CD4-positive, alpha-beta T cell treated with Interleukin-6 at 100 ng/mL for 8 hours (primary cell): ENCODE data around the gene DTD1.
"Not testable (repeated sequence)": the region's sequence is repeated elsewhere in the genome, so short reads cannot be mapped to it uniquely, and the experiment has no call there.

Experiments used
- DNase-seq: peaks from one replicate; pipeline ENCODE4 v3.0.0-alpha.2; 2020; ENCODE audit warnings: mixed read lengths, low spot score

The DTD1 gene

DNA sequence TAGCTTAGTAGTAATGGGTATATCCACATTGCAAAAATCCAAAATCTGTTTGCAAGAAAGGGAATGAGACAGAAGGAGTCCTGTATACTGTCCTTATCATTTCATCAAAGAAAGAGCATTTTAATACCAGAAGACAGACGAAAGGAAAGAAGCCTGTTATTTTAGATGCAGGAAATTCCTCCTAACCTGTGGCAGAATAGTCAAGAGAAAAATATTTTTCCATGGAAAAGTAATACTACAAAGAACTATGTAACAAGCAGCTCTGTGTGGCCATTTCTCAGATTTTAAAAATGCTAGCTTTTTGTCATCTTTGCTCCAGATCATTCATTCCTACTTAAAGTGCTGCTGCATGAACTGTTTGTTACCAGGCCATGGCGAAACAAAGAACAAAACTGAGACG lies 152.9 kb downstream of the DTD1 start:
- no peak for DNase-seq

DNA sequence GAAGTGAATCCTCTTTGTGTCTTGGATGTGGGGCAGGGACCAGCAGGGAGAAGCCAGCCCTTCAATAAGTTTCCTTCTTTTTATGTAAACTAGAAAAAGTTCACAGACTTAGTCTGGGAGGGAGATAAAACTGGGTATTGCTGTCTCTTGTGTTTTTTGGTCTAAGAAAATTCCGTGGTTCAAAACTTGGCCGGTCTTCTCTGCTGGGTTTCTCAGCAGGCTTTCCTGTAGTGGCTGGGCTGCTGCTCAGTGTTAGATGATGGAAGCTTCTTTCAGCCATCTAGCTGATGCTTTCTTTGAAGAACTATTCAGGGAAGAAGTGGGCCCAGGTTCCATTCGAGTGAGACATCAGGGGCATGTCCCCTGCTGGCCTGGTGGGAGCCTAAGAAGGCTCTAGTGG lies 155.0 kb downstream of the DTD1 start:
- no peak for DNase-seq

DNA sequence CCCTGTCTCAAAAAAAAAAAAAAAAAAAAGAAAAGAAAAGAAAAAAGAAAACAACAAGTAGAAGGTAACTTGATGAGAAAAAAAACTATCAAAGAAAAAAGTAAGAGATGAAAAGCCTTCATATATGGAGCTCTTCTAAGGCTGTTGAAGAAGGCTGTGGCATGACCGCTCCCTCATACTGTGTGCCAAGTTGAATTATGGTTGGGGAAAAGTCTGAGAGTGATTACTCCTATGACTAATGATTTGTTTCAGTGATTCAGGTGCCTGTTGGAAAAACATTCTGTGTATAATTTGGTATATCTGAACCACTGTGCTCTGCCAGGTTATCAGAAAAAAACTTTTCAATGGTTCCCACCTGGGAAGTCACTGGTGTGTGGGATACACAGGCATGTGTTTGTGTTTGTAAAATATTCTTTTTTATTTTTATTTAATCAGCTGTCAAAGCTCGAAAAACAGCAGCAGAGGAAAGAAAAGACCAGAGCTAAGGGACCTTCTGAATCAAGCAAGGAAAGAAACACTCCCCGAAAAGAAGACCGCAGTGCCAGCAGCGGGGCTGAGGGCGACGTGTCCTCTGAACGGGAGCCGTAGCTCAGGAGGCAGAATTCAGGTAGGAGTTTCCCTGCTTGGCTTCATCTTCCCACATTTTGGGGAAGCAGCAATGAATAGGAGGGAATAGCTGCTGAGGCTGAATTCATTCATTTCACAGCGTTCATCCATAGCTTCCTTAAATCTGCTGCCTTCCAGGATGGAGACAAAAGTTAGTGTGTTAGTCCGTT lies 156.0 kb downstream of the DTD1 start:
- no peak for DNase-seq

DNA sequence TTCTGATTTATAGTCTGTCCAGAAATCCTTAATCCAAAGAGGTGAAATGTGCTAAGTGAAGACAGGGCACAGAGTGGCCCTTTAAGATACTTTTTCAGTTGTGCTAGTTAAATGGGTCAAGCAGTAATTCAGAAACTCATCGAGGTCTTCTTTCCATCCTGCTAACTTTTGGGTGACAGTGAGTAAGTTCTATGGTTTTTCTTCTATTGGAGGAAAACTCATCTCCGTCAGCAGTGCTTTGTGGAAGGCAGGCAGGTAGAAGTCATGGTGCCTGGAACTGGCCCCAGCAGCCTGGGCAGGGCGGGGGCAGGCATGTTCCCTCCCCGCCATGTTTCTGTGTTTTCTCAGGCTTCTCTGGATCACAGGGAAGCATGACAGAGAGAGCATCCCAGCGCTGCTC lies 159.2 kb downstream of the DTD1 start:
- DNase-seq, result no peak

GRCh38 chr20:18748987-18749386 lies 161.1 kb downstream of the DTD1 start:
- DNase-seq, result no peak

- DNase-seq, result no peak
These were observed 161.7 kb downstream of the DTD1 start for GRCh38 chr20:18749528-18749927.

GRCh38 chr20:18750735-18751134 lies 162.9 kb downstream of the DTD1 start:
- DNase-seq, result no peak

DNA sequence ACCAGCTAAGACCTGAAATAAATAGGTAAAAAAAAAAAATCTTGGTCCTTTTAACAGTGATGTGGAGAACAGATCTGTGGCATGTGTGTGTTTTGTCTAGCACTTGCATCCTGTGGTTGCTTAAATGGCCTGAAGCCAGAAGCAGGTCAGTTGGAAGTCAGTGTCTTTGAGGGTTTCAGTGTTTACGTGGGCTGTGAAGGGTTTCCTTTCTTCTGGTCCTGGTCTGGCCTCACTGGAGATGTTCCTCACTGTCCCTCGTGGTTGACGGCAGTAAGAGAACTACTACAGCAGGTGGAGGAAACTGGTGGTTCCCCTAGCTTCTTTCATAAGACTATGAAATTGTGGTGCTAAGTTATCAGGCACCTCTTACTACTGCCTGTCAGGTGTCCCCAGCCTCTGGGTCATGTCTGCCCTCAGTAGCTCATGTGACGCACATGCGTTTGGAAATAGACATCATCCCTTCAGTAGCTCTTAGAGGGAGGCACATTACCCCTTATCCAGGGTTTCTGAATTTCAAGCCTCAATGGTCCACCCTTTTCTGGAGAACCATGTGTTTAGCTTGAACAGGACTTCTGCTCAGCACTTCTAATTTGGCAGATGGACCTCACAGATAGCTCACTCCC lies 166.3 kb downstream of the DTD1 start:
- no peak for DNase-seq

DNA sequence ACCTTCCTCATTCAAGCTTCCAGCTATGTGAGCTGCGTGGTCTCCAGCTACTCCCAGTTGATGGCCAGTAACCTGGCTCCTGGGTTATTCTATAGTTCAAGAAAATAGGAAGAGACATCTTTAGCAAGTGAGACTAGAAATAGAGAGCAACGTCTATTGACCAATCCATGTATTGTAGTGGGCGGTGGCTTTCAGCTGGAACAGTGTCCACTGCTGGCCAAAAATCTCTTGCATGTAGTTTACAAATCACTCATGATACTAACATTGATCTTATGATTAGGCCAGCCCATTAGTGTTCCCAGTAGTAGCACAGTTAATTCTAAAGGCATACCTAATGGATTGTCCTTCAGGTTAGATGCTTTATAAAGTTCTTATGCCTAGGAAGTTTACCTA lies 166.8 kb downstream of the DTD1 start:
- no peak for DNase-seq

DNA sequence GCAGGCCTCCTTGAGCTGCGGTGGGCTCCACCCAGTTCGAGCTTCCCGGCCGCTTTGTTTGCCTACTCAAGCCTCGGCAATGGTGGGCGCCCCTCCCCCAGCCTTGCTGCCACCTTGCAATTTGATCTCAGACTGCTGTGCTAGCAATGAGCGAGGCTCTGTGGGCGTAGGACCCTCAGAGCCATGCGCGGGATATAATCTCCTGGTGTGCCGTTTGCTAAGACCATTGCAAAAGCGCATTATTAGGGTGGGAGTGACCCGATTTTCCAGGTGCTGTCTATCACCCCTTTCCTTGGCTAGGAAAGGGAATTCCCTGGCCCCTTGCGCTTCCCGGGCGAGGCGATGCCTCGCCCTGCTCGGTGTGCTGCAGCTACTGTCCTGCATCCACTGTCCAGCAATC lies 173.0 kb downstream of the DTD1 start:
- DNase-seq, result not testable (repeated sequence)

DNA sequence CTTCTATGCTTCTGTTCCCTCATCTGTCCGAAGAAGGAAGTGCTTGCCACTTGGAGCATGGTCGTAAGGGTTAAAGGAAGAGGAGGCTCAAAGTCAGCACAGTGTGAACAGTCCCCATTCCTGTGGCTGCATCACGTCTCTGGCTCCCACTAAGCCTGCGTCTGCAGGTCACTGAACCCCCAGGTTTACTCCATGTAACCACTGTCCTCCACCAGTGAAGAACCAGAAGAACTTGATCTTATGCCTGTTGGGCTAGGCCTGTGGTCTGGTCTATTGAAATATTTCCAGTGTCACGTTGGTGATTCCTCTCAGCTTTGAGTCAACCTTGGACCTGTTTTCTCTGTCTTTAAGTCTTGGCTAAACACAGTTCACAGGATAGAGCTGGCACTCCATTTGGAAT lies 179.8 kb downstream of the DTD1 start:
- no peak for DNase-seq

DNA sequence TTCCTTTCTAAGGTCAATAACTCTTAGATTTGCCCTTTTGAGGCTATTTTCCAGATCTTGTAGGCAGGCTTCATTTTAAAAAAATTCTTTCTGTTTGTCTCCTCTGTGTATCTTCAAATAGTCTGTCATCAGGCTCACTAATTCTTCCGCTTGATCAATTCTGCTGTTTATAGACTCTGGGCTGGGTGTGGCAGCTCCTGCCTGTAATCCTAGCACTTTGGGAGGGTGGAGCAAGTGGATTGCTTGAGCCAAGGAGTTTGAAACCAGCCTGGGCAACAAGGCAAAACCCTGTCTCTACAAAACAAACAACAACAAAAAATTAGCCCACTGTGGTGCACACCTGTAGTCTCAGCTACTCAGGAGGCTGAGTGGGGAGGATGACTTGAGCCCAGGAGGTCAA lies 185.7 kb downstream of the DTD1 start:
- no peak for DNase-seq

GRCh38 chr20:18774207-18774606 lies 186.4 kb downstream of the DTD1 start:
- no peak for DNase-seq

GRCh38 chr20:18775633-18776032 lies 187.8 kb downstream of the DTD1 start:
- no peak for DNase-seq

DNA sequence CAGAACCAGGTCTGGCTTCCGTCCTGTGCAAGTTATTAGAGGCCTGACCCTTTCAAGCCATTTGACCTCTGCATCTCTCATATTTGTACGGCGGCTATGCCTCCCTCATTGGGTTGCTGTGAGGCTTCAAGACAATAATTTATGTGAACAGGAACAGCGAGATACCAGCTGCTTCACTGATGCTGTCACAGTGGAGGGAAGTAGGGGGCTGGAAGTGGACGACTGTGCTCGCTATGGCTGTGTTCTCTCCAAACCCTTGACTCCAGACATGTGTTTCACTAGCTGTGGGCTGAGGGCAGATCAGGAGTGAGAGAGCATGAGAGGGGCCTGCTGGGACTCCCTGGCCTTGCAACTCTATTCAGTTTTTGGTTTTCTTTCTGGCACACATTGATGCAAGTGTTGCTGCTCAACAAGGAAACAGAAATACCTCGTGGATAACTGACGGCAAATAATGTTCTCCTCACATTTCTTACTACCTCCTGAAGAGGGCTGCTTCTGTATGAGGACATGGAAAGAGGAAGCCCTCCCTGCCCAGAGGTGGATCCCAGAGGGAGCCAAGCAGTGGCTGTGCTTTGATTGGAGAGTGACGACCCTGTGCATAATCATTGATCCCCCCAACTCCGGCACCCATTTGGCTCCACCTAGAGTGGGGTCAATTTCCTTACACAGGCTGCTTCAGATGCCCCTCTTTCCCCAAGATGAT lies 191.0 kb downstream of the DTD1 start:
- no peak for DNase-seq

DNA sequence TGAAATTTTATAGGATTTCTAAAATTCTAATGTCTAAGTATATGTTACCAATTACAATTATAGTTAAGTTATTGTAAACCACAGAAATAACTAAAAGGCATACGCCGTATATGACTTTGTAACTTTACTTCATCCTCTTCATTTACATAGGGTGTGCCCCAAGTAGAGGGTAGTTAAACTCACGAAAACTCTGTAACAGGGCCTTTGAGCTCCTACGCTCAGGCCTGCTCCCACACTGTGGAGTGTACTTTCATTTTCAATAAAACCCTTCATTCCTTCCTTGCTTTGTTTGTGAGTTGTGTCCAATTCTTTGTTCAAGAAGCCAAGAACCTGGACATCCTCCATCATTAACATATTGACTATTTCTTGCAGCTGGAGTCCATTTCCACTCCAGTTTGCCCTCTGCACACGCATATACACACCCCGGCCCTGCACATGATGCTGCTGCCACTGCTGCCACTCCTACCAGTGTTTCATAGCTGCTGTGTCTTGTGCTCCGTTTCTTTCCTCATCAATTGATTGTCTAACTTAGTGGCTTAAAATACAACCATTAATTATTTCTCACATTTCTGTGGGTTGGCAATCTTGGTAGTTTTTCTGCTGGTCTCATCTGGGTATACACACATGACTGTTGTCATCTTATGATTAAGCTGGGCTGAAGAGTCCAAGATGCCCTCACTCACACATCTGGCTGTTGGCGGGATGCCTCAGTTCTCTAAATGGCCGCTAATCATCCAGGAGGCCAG lies 192.7 kb downstream of the DTD1 start:
- no peak for DNase-seq

GRCh38 chr20:18781509-18781908 lies 193.7 kb downstream of the DTD1 start:
- no peak for DNase-seq

- DNase-seq, result no peak
These were observed 195.6 kb downstream of the DTD1 start for GRCh38 chr20:18783385-18783959.

DNA sequence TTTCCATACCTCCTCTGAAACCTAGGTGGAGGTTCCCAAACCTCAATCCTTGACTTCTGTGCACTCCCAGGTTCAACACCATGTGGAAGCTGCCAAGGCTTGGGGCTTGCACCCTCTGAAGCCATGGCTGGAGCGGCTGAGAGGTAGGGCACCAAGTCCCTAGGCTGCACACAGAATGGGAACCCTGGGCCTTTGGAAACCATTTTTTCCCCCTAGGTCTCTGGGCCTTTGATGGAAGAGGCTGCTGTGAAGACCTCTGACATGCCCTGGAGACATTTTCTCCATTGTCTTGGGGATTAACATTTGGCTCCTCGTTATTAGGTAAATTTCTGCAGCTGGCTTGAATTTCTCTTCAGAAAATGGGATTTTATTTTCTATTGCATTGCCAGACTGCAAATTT lies 199.2 kb downstream of the DTD1 start:
- not testable (repeated sequence) for DNase-seq

DNA sequence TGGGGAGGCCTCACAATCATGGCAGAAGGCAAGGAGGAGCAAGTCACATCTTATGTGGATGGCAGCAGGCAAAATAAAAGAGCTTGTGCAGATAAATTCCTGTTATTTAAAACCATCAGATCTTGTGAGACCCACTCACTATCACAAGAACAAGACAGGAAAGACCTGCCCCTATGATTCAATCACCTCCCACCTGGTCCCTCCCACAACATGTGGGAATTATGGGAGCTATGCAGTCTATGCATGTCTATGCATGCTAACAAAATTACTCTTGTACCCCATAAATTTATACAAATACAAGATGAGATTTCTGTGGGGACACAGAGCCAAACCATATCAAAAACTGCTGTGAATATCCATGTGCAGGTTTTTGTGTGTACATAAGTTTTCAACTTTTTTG lies 200.2 kb downstream of the DTD1 start:
- no peak for DNase-seq

GRCh38 chr20:18790787-18791186 lies 202.9 kb downstream of the DTD1 start:
- no peak for DNase-seq
